ENCODE results near the gene GCK.

Gene GCK

GRCh38 chr7:44194562-44195145, 5.4 kb upstream of the GCK start:
- Histone ChIP-seq H3K36me3 (ENCODE audit: control insufficient read depth, insufficient read depth, low read length) (no peaks in the 10 kb centered on the region), H3K4me3 (ENCODE audit: low read depth, low read length) (no peak overlapping the region), H3K4me1 (ENCODE audit: control insufficient read depth, insufficient read depth, low read length) (no peaks in the 10 kb centered on the region), H3K9me3 (ENCODE audit: control insufficient read depth, insufficient read depth, low read length) (no peaks in the 10 kb centered on the region), H3K27me3 (ENCODE audit: control insufficient read depth, insufficient read depth, low read length) (no peaks in the 10 kb centered on the region), H3K9ac (ENCODE audit: low read depth, low read length) (no peak overlapping the region)

- no peak overlapping the region for H3K9ac ChIP-seq (ENCODE audit: low read depth, low read length)
- no peaks in the 10 kb centered on the region for H3K9me3 ChIP-seq (ENCODE audit: control insufficient read depth, insufficient read depth, low read length)
- H3K4me1 ChIP-seq (ENCODE audit: control insufficient read depth, insufficient read depth, low read length), result no peaks in the 10 kb centered on the region
- H3K27me3 ChIP-seq (ENCODE audit: control insufficient read depth, insufficient read depth, low read length), result no peaks in the 10 kb centered on the region
- no peaks in the 10 kb centered on the region for H3K36me3 ChIP-seq (ENCODE audit: control insufficient read depth, insufficient read depth, low read length)
- no peak overlapping the region for H3K4me3 ChIP-seq (ENCODE audit: low read depth, low read length)
Observed at GRCh38 chr7:44194069-44194468, 4.8 kb upstream of the GCK start.

- Histone ChIP-seq H3K9ac (ENCODE audit: low read depth, low read length) (no peak overlapping the region), H3K36me3 (ENCODE audit: control insufficient read depth, insufficient read depth, low read length) (no peaks in the 10 kb centered on the region), H3K4me3 (ENCODE audit: low read depth, low read length) (no peak overlapping the region), H3K9me3 (ENCODE audit: control insufficient read depth, insufficient read depth, low read length) (no peaks in the 10 kb centered on the region), H3K27me3 (ENCODE audit: control insufficient read depth, insufficient read depth, low read length) (no peaks in the 10 kb centered on the region), H3K4me1 (ENCODE audit: control insufficient read depth, insufficient read depth, low read length) (no peaks in the 10 kb centered on the region)
Observed at GRCh38 chr7:44193011-44193802, 4.0 kb upstream of the GCK start.

- Histone ChIP-seq H3K4me1 (ENCODE audit: control insufficient read depth, insufficient read depth, low read length) (no peaks in the 10 kb centered on the region), H3K4me3 (ENCODE audit: low read depth, low read length) (no peak overlapping the region), H3K9ac (ENCODE audit: low read depth, low read length) (no peak overlapping the region), H3K9me3 (ENCODE audit: control insufficient read depth, insufficient read depth, low read length) (no peaks in the 10 kb centered on the region), H3K27me3 (ENCODE audit: control insufficient read depth, insufficient read depth, low read length) (no peaks in the 10 kb centered on the region), H3K36me3 (ENCODE audit: control insufficient read depth, insufficient read depth, low read length) (no peaks in the 10 kb centered on the region)
Observed at GRCh38 chr7:44191171-44191570, 1.9 kb upstream of the GCK start.

GRCh38 chr7:44189993-44190872, 994 bp upstream of the GCK start:
- no peak overlapping the region for H3K4me3 ChIP-seq (ENCODE audit: low read depth, low read length)
- H3K4me1 ChIP-seq (ENCODE audit: control insufficient read depth, insufficient read depth, low read length), result no peaks in the 10 kb centered on the region
- no peaks in the 10 kb centered on the region for H3K36me3 ChIP-seq (ENCODE audit: control insufficient read depth, insufficient read depth, low read length)
- no peaks in the 10 kb centered on the region for H3K27me3 ChIP-seq (ENCODE audit: control insufficient read depth, insufficient read depth, low read length)
- no peak overlapping the region for H3K9ac ChIP-seq (ENCODE audit: low read depth, low read length)
- H3K9me3 ChIP-seq (ENCODE audit: control insufficient read depth, insufficient read depth, low read length), result no peaks in the 10 kb centered on the region

GRCh38 chr7:44188480-44189225, 586 bp downstream of the GCK start:
- Histone ChIP-seq H3K9ac (ENCODE audit: low read depth, low read length) (no peak overlapping the region), H3K36me3 (ENCODE audit: control insufficient read depth, insufficient read depth, low read length) (no peaks in the 10 kb centered on the region), H3K27me3 (ENCODE audit: control insufficient read depth, insufficient read depth, low read length) (no peaks in the 10 kb centered on the region), H3K4me1 (ENCODE audit: control insufficient read depth, insufficient read depth, low read length) (no peaks in the 10 kb centered on the region), H3K4me3 (ENCODE audit: low read depth, low read length) (no peak overlapping the region), H3K9me3 (ENCODE audit: control insufficient read depth, insufficient read depth, low read length) (no peaks in the 10 kb centered on the region)

GRCh38 chr7:44187636-44188416, 1.4 kb downstream of the GCK start:
- no peaks in the 10 kb centered on the region for H3K9me3 ChIP-seq (ENCODE audit: control insufficient read depth, insufficient read depth, low read length)
- no peak overlapping the region for H3K4me3 ChIP-seq (ENCODE audit: low read depth, low read length)
- no peaks in the 10 kb centered on the region for H3K27me3 ChIP-seq (ENCODE audit: control insufficient read depth, insufficient read depth, low read length)
- H3K36me3 ChIP-seq (ENCODE audit: control insufficient read depth, insufficient read depth, low read length), result no peaks in the 10 kb centered on the region
- no peak overlapping the region for H3K9ac ChIP-seq (ENCODE audit: low read depth, low read length)
- H3K4me1 ChIP-seq (ENCODE audit: control insufficient read depth, insufficient read depth, low read length), result no peaks in the 10 kb centered on the region

- Histone ChIP-seq H3K27me3 (ENCODE audit: control insufficient read depth, insufficient read depth, low read length) (no peaks in the 10 kb centered on the region), H3K9ac (ENCODE audit: low read depth, low read length) (no peak overlapping the region), H3K9me3 (ENCODE audit: control insufficient read depth, insufficient read depth, low read length) (no peaks in the 10 kb centered on the region), H3K36me3 (ENCODE audit: control insufficient read depth, insufficient read depth, low read length) (no peaks in the 10 kb centered on the region), H3K4me1 (ENCODE audit: control insufficient read depth, insufficient read depth, low read length) (no peaks in the 10 kb centered on the region), H3K4me3 (ENCODE audit: low read depth, low read length) (no peak overlapping the region)
Observed at GRCh38 chr7:44186736-44187135, 2.5 kb downstream of the GCK start.

DNA sequence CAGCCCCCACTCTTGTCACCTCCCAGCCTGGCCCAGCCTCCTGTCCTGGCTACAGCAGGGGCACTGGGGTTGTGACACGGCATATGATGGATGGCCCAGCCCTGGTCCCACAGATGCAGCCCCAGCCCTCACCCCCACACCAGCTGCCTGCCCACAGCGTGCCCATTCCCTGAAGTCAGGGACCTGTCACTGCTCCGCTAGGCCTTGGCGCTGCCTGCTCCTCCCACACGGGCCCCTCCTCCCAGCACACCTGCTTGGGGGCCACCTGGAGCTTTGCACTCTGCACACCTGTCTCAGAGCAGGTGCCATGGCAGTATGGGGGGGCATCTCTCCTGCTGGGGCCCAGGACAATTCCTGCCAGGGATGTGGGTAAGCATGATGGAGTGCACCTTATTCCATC, 3.5 kb downstream of the GCK start:
- no peaks in the 10 kb centered on the region for H3K36me3 ChIP-seq (ENCODE audit: control insufficient read depth, insufficient read depth, low read length)
- no peak overlapping the region for H3K9ac ChIP-seq (ENCODE audit: low read depth, low read length)
- no peaks in the 10 kb centered on the region for H3K9me3 ChIP-seq (ENCODE audit: control insufficient read depth, insufficient read depth, low read length)
- no peak overlapping the region for H3K4me3 ChIP-seq (ENCODE audit: low read depth, low read length)
- H3K27me3 ChIP-seq (ENCODE audit: control insufficient read depth, insufficient read depth, low read length), result no peaks in the 10 kb centered on the region
- no peaks in the 10 kb centered on the region for H3K4me1 ChIP-seq (ENCODE audit: control insufficient read depth, insufficient read depth, low read length)

GRCh38 chr7:44184873-44185446, 4.3 kb downstream of the GCK start:
- no peaks in the 10 kb centered on the region for H3K36me3 ChIP-seq (ENCODE audit: control insufficient read depth, insufficient read depth, low read length)
- no peaks in the 10 kb centered on the region for H3K4me1 ChIP-seq (ENCODE audit: control insufficient read depth, insufficient read depth, low read length)
- H3K9ac ChIP-seq (ENCODE audit: low read depth, low read length), result peak overlapping the region; percentile 12
- H3K9me3 ChIP-seq (ENCODE audit: control insufficient read depth, insufficient read depth, low read length), result no peaks in the 10 kb centered on the region
- H3K27me3 ChIP-seq (ENCODE audit: control insufficient read depth, insufficient read depth, low read length), result no peaks in the 10 kb centered on the region
- no peak overlapping the region for H3K4me3 ChIP-seq (ENCODE audit: low read depth, low read length)

All from iPS-15b (cell line).